HG02642 (cell line): ENCODE measurements around the gene IKBIP.
A peak's percentile ranks its signal among the peaks of the same experiment; 100 is the strongest.
"Not testable (repeated sequence)": the region's sequence is repeated elsewhere in the genome, so short reads cannot be mapped to it uniquely, and the experiment has no call there.

ENCODE experiments used
- ATAC-seq: cut with Tn5 transposase; IDR thresholded peaks from one replicate; pipeline ENCODE4 v1.9.1; 2021; ENCODE audit warnings: mild to moderate bottlenecking; ENCODE audit not compliant: unreplicated experiment, poor library complexity

Gene IKBIP

GRCh38 chr12:98639491-98639890 is 5.1 kb downstream of the IKBIP start:
- no peak for ATAC-seq

GRCh38 chr12:98638009-98638408 is 6.6 kb downstream of the IKBIP start:
- no peak for ATAC-seq

- no peak for ATAC-seq
Measured at GRCh38 chr12:98637068-98637467, 7.5 kb downstream of the IKBIP start.

- peak; percentile 73 for ATAC-seq
Measured at GRCh38 chr12:98635657-98636323, 8.8 kb downstream of the IKBIP start.

- ATAC-seq: no peak
Measured at GRCh38 chr12:98618952-98619351, 25.6 kb downstream of the IKBIP start.

GRCh38 chr12:98612696-98613334 is 31.8 kb downstream of the IKBIP start:
- ATAC-seq: peak; percentile 92

GRCh38 chr12:98610596-98610995 is 34.0 kb downstream of the IKBIP start:
- ATAC-seq: no peak

- no peak for ATAC-seq
Measured at GRCh38 chr12:98606359-98606988, 38.1 kb downstream of the IKBIP start.

GRCh38 chr12:98601924-98602323 is 42.7 kb downstream of the IKBIP start:
- no peak for ATAC-seq

GRCh38 chr12:98597313-98597712 is 47.3 kb downstream of the IKBIP start:
- ATAC-seq: not testable (repeated sequence)

- no peak for ATAC-seq
Measured at GRCh38 chr12:98595243-98595988, 49.2 kb downstream of the IKBIP start.

- peak; percentile 17 for ATAC-seq
Measured at GRCh38 chr12:98594050-98594835, 50.3 kb downstream of the IKBIP start.

- peak; percentile 99 for ATAC-seq
Measured at GRCh38 chr12:98593351-98594049, 51.1 kb downstream of the IKBIP start, which contains the start of gene SLC25A3. TSS of gene SLC25A3 (plus strand) at chr12:98593686. CDS start at chr12:98593979, 293 bp downstream.

- ATAC-seq: no peak
Measured at GRCh38 chr12:98592825-98593322, 51.7 kb downstream of the IKBIP start.

- no peak for ATAC-seq
Measured at GRCh38 chr12:98591209-98591608, 53.4 kb downstream of the IKBIP start.

GRCh38 chr12:98587084-98587483 is 57.5 kb downstream of the IKBIP start:
- ATAC-seq: no peak

- ATAC-seq: no peak
Measured at GRCh38 chr12:98582093-98582492, 62.5 kb downstream of the IKBIP start.

- ATAC-seq: no peak
Measured at GRCh38 chr12:98581101-98581500, 63.5 kb downstream of the IKBIP start.

- ATAC-seq: no peak
Measured at GRCh38 chr12:98580695-98581094, 63.9 kb downstream of the IKBIP start.
